Colon (tissue), 2 donors: ENCODE measurements around the gene CALHM2.
"Not testable (repeated sequence)": the region's sequence is repeated elsewhere in the genome, so short reads cannot be mapped to it uniquely, and the experiment has no call there.

Experiments
- FAIRE-seq: peaks from 2 replicates; lab custom pipeline; 2012; peaks lifted over from hg19 to GRCh38; lab: Jason Lieb, UNC
- donor health status: control.
- donor health status: control.

Gene CALHM2

GRCh38 chr10:103450201-103450695 is 1.9 kb downstream of the CALHM2 start:
- FAIRE-seq, result no peak

- no peak for FAIRE-seq
Measured at GRCh38 chr10:103449208-103450144, 2.7 kb downstream of the CALHM2 start.

GRCh38 chr10:103448746-103449145 is 3.4 kb downstream of the CALHM2 start:
- FAIRE-seq, result no peak

- FAIRE-seq, result no peak
Measured at GRCh38 chr10:103447187-103447586, 5.0 kb downstream of the CALHM2 start.

- FAIRE-seq, result no peak
Measured at GRCh38 chr10:103445767-103446567, 6.2 kb downstream of the CALHM2 start.

GRCh38 chr10:103445366-103445765 is 6.8 kb downstream of the CALHM2 start:
- no peak for FAIRE-seq

GRCh38 chr10:103444478-103444877 is 7.7 kb downstream of the CALHM2 start:
- no peak for FAIRE-seq

GRCh38 chr10:103443475-103444185 is 8.5 kb downstream of the CALHM2 start:
- FAIRE-seq, result no peak

- FAIRE-seq, result no peak
Measured at GRCh38 chr10:103442031-103442461, 10.1 kb downstream of the CALHM2 start.

- no peak for FAIRE-seq
Measured at GRCh38 chr10:103441611-103442010, 10.6 kb downstream of the CALHM2 start.

- FAIRE-seq, result no peak
Measured at GRCh38 chr10:103441206-103441605, 11.0 kb downstream of the CALHM2 start.

- FAIRE-seq, result no peak
Measured at GRCh38 chr10:103440416-103440815, 11.8 kb downstream of the CALHM2 start.

GRCh38 chr10:103439776-103440175 is 12.4 kb downstream of the CALHM2 start:
- no peak for FAIRE-seq

- no peak for FAIRE-seq
Measured at GRCh38 chr10:103433858-103434257, 18.3 kb downstream of the CALHM2 start.

- no peak for FAIRE-seq
Measured at GRCh38 chr10:103431902-103432301, 20.3 kb downstream of the CALHM2 start.

- no peak for FAIRE-seq
Measured at GRCh38 chr10:103429647-103430046, 22.5 kb downstream of the CALHM2 start.

GRCh38 chr10:103428989-103429643 is 23.1 kb downstream of the CALHM2 start:
- no peak for FAIRE-seq

- no peak for FAIRE-seq
Measured at GRCh38 chr10:103427866-103428265, 24.3 kb downstream of the CALHM2 start.

- FAIRE-seq, result no peak
Measured at GRCh38 chr10:103423748-103424147, 28.4 kb downstream of the CALHM2 start.

- FAIRE-seq, result no peak
Measured at GRCh38 chr10:103419101-103419500, 33.1 kb downstream of the CALHM2 start.

- no peak for FAIRE-seq
Measured at GRCh38 chr10:103417601-103418000, 34.6 kb downstream of the CALHM2 start.

GRCh38 chr10:103417148-103417469 is 35.1 kb downstream of the CALHM2 start:
- not testable (repeated sequence) for FAIRE-seq
